Esophagus muscularis mucosa (tissue), 4 donors: Measurements from ENCODE around the gene ADAM22.
"Not testable (repeated sequence)": the region's sequence is repeated elsewhere in the genome, so short reads cannot be mapped to it uniquely, and the experiment has no call there.

Experiments
- EP300 ChIP-seq: sonication (generic); formaldehyde crosslinking; IDR thresholded peaks from one replicate; pipeline ENCODE4 v1.6.1; 2017; ENCODE audit warnings: antibody characterized with exemption
- POLR2A ChIP-seq: fragments of 450-650 bp; IDR thresholded peaks from one replicate; pipeline ENCODE4 v1.6.1; 2017; ENCODE audit warnings: antibody characterized with exemption, moderate library complexity, mild to moderate bottlenecking, low read depth
- POLR2AphosphoS5 ChIP-seq, 2 donors: sonication (generic); formaldehyde crosslinking; IDR thresholded peaks; one replicate each; pipeline ENCODE4 v1.6.1; 2017; ENCODE audit warnings: antibody characterized with exemption in 2 of 2
- TF ChIP-seq, protein P1 (sequence below), 3 experiments: fragments of 200-600 bp in 2 of 3; fragments of 450-650 bp in 1 of 3; sonication (generic) in 2 of 3; IDR thresholded peaks; one replicate each; pipeline ENCODE4 v1.5.1; 2017 to 2019; ENCODE audit warnings: antibody characterized with exemption in 3 of 3, mild to moderate bottlenecking in 2 of 3, moderate library complexity in 1 of 3

DNA sequence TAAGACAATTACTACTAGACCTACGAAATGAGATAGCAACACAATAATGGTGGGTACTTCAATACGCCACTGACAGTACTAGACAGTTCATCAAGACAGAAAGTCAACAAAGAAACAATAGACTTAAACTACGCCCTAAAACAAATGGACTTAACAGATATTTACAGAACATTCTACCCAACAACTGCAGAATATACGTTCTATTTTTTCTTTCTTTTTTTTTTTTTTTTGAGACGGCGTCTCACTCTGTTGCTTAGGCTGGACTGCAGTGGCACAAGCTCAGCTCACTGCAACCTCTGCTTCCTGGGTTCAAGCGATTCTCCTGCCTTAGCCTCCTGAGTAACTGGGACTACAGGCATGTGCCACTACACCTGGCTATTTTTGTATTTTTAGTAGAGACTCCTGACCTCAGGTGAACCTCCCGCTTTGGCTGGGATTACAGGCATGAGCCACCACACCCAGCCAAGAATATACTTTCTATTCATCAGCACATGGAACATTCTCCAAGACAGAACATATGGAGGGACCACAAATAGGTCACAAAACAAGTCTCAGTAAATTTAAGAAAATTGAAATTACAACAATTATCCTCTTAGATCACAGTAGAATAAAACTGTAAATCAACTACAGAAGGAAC, 11.2 kb upstream of the ADAM22 start:
- TF ChIP-seq, protein P1, sequence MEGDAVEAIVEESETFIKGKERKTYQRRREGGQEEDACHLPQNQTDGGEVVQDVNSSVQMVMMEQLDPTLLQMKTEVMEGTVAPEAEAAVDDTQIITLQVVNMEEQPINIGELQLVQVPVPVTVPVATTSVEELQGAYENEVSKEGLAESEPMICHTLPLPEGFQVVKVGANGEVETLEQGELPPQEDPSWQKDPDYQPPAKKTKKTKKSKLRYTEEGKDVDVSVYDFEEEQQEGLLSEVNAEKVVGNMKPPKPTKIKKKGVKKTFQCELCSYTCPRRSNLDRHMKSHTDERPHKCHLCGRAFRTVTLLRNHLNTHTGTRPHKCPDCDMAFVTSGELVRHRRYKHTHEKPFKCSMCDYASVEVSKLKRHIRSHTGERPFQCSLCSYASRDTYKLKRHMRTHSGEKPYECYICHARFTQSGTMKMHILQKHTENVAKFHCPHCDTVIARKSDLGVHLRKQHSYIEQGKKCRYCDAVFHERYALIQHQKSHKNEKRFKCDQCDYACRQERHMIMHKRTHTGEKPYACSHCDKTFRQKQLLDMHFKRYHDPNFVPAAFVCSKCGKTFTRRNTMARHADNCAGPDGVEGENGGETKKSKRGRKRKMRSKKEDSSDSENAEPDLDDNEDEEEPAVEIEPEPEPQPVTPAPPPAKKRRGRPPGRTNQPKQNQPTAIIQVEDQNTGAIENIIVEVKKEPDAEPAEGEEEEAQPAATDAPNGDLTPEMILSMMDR (IDR thresholded peaks at IDR 0.05), result not testable (repeated sequence)
- not testable (repeated sequence) for TF ChIP-seq POLR2A; EP300; POLR2AphosphoS5 (IDR thresholded peaks at IDR 0.05)
